HepG2 (cell line): Measurements from ENCODE around the gene DCAF6. TPM values are rescaled to one million over a fixed set of nuclear protein-coding genes. Genes with fewer than 3 reads are reported as not detected.

Experiments
- ATAC-seq: fragments of 200-7000 bp; cut with Tn5 transposase; 3 replicates; pipeline ENCODE4 v1.9.1; 2020; ENCODE audit warnings: mild to moderate bottlenecking, moderate library complexity
- BruUV-seq: library from RNA; stranded (reverse); fragments of 400-500 nt; replicated peaks from 2 replicates; lab custom pipeline; 2021; lab: Mats Ljungman, UMichigan
- CTCF ChIA-PET: fragments of 300-600 bp; formaldehyde crosslinking; extraction: SDS; loops from one replicate; lab custom pipeline; 2021; ENCODE audit warnings: low total read pairs, inconsistent platforms, low intra/inter-chr PET ratio; lab: Yijun Ruan, JAX
- POLR2A ChIA-PET: fragments of 350-600 bp; sonication (Branson Sonifier 250); formaldehyde crosslinking; loops from one replicate; lab custom pipeline; 2020; ENCODE audit warnings: antibody characterized with exemption, inconsistent platforms; lab: Yijun Ruan, JAX
- DNase-seq: peaks from one replicate; pipeline ENCODE4 v3.0.0-alpha.2; 2015; ENCODE audit warnings: low spot score
- FAIRE-seq: peaks from 3 replicates; lab custom pipeline; 2011; peaks lifted over from hg19 to GRCh38; lab: Jason Lieb, UNC
- H2AFZ ChIP-seq: one replicate; pipeline ENCODE4 v1.6.1; 2011; ENCODE audit warnings: low read length, inconsistent platforms
- H3K27ac ChIP-seq: fragments of 300-600 bp; 3 replicates; pipeline ENCODE4 v1.8.0; 2011; ENCODE audit warnings: mixed run types, mild to moderate bottlenecking, mixed read lengths, low read length, inconsistent platforms; ENCODE audit not compliant: insufficient read depth; ENCODE audit errors: extremely low read length
- H3K27me3 ChIP-seq, 2 experiments: fragments of 200-600 bp in 1 of 2; 2 replicates in 1 of 2; 3 replicates in 1 of 2; pipeline versions ENCODE4 v1.6.0 to v1.8.0; 2011; ENCODE audit warnings: low read length in 2 of 2, mild to moderate bottlenecking in 2 of 2, moderate library complexity in 2 of 2, inconsistent platforms in 1 of 2; ENCODE audit not compliant: insufficient read depth in 2 of 2, control insufficient read depth in 1 of 2
- H3K36me3 ChIP-seq, 2 experiments: fragments of 200-600 bp in 1 of 2; replicated peaks in 1 of 2; 2 replicates in 1 of 2; 3 replicates in 1 of 2; pipeline versions ENCODE4 v1.5.1 to v1.8.0; 2011; ENCODE audit warnings: low read length in 2 of 2, inconsistent platforms in 1 of 2; ENCODE audit not compliant: insufficient read depth in 2 of 2, control insufficient read depth in 1 of 2
- H3K4me1 ChIP-seq: 2 replicates; pipeline ENCODE4 v1.5.1; 2012; ENCODE audit warnings: low read length, inconsistent platforms; ENCODE audit not compliant: insufficient read depth
- H3K4me2 ChIP-seq: 2 replicates; pipeline ENCODE4 v1.6.0; 2011; ENCODE audit warnings: low read depth, low read length, inconsistent platforms
- H3K4me3 ChIP-seq, 3 experiments: fragments of 200-600 bp in 1 of 3; sonication (generic), shearing (Covaris generic) in 1 of 3; replicated peaks in 1 of 3; 2 replicates each; pipeline ENCODE4 v1.5.1; 2011 to 2016; ENCODE audit warnings: low read length in 3 of 3, inconsistent platforms in 2 of 3, low read depth in 2 of 3, mild to moderate bottlenecking in 2 of 3, control low read depth in 1 of 3, mixed read lengths in 1 of 3; ENCODE audit not compliant: insufficient read depth in 1 of 3
- H3K79me2 ChIP-seq: one replicate; pipeline ENCODE4 v1.6.1; 2011; ENCODE audit warnings: low read length, inconsistent platforms; ENCODE audit not compliant: insufficient read depth
- H3K9ac ChIP-seq: 2 replicates; pipeline ENCODE4 v1.6.0; 2011; ENCODE audit warnings: mild to moderate bottlenecking, low read depth, low read length, inconsistent platforms; ENCODE audit not compliant: insufficient read depth
- H3K9me3 ChIP-seq: 2 replicates; pipeline ENCODE4 v1.5.1; 2012; ENCODE audit warnings: mild to moderate bottlenecking, low read length
- H4K20me1 ChIP-seq: 2 replicates; pipeline ENCODE4 v1.6.0; 2011; ENCODE audit warnings: inconsistent platforms, mild to moderate bottlenecking, low read length, moderate library complexity; ENCODE audit not compliant: insufficient read depth
- GTF3A ChIP-seq: sonication (generic); formaldehyde crosslinking; conservative IDR thresholded peaks from 2 replicates; pipeline ENCODE4 v1.4.0; 2020; ENCODE audit warnings: mild to moderate bottlenecking, missing genetic modification reagents
- HOXA3 ChIP-seq: sonication (generic); formaldehyde crosslinking; IDR thresholded peaks from 2 replicates; pipeline ENCODE4 v1.5.0; 2020; ENCODE audit warnings: missing genetic modification reagents
- MATR3 ChIP-seq: sonication (generic); formaldehyde crosslinking; IDR thresholded peaks from 2 replicates; pipeline ENCODE4 v1.4.0; 2020; ENCODE audit warnings: missing genetic modification reagents
- POLR2G ChIP-seq: fragments of 200-400 bp; formaldehyde crosslinking; IDR thresholded peaks from 2 replicates; pipeline ENCODE4 v1.6.1; 2018; ENCODE audit warnings: mild to moderate bottlenecking, low read depth, low read length, moderate library complexity
- SALL2 ChIP-seq: sonication (generic); formaldehyde crosslinking; IDR thresholded peaks from 2 replicates; pipeline ENCODE4 v1.8.1; 2023; ENCODE audit warnings: mild to moderate bottlenecking, missing genetic modification reagents, inconsistent platforms
- SMAD9 ChIP-seq: sonication (generic); formaldehyde crosslinking; IDR thresholded peaks from 2 replicates; pipeline ENCODE4 v1.5.1; 2020; ENCODE audit warnings: mild to moderate bottlenecking, missing genetic modification reagents
- SP1 ChIP-seq, 2 experiments: fragments of 450-650 bp in 1 of 2; sonication (generic) in 1 of 2; formaldehyde crosslinking in 1 of 2; IDR thresholded peaks; 2 replicates each; pipeline versions ENCODE4 v1.4.0 to v1.6.1; 2016 to 2020; ENCODE audit warnings: missing genetic modification reagents in 1 of 2
- ZMAT3 ChIP-seq: sonication (generic); formaldehyde crosslinking; conservative IDR thresholded peaks from 2 replicates; pipeline ENCODE4 v1.7.0; 2021; ENCODE audit warnings: missing genetic modification reagents
- ZNF143 ChIP-seq: sonication (generic); formaldehyde crosslinking; IDR thresholded peaks from 2 replicates; pipeline ENCODE4 v1.4.0; 2020; ENCODE audit warnings: missing genetic modification reagents
- ZNF446 ChIP-seq: sonication (generic); formaldehyde crosslinking; IDR thresholded peaks from 2 replicates; pipeline ENCODE4 v1.5.0; 2020; ENCODE audit warnings: mild to moderate bottlenecking, missing genetic modification reagents
- ZNF501 ChIP-seq: sonication (generic); formaldehyde crosslinking; IDR thresholded peaks from 2 replicates; pipeline ENCODE4 v1.5.1; 2020; ENCODE audit warnings: mild to moderate bottlenecking, moderate library complexity, missing genetic modification reagents
- ZNF549 ChIP-seq: sonication (generic); formaldehyde crosslinking; IDR thresholded peaks from 2 replicates; pipeline ENCODE4 v1.5.0; 2020; ENCODE audit warnings: missing genetic modification reagents
- ZSCAN30 ChIP-seq: sonication (generic); formaldehyde crosslinking; IDR thresholded peaks from 2 replicates; pipeline ENCODE4 v1.5.0; 2020; ENCODE audit warnings: mild to moderate bottlenecking, missing genetic modification reagents
- WGBS: methylation state at CpG from one replicate; pipeline ENCODE4 v1.1.6; 2017; ENCODE audit warnings: low lambda C conversion rate; 5-methylcytosine and 5-hydroxymethylcytosine counted together
- in situ Hi-C: cut with HindIII; loops from 2 replicates; pipeline ENCODE4 v1.10.0; 2017; ENCODE audit warnings: low pct_unique_long_range_greater_than_20kb; ENCODE audit not compliant: extremely low pct_ligation_motif_present
- intact Hi-C: fragments of 100-400 bp; cut with micrococcal nuclease; formaldehyde crosslinking; loops from one replicate; pipeline ENCODE4 v1.10.0; 2022; ENCODE audit not compliant: unreplicated experiment
- polyA plus RNA-seq, 8 experiments: library from polyadenylated mRNA; depleted of rRNA in 3 of 8; stranded (reverse) in 7 of 8; unstranded in 1 of 8; fragments of >200 nt; fragmentation: Illumina TruSeq in 4 of 8; extraction: Trizol in 4 of 8; gene quantifications; 2 replicates each; pipeline versions ENCODE4 v1.2.1 to v1.2.3, GENCODE V29; 2011 to 2016; ENCODE audit warnings: low read depth in 4 of 8, missing spikeins in 1 of 8, mixed read lengths in 1 of 8; ENCODE audit not compliant: insufficient read depth in 1 of 8
- total RNA-seq, 5 experiments: library from RNA; depleted of rRNA; stranded (reverse); fragments of >200 nt; fragmentation: Illumina TruSeq; extraction: Trizol; gene quantifications; 2 replicates each; pipeline ENCODE4 v1.2.3, GENCODE V29; 2016; ENCODE audit warnings: low read depth in 1 of 5
- TF ChIP-seq, protein P1 (sequence below): sonication (generic); formaldehyde crosslinking; IDR thresholded peaks from 2 replicates; pipeline ENCODE4 v1.4.0; 2020; ENCODE audit warnings: missing genetic modification reagents
- TF ChIP-seq, protein P2 (sequence below): sonication (generic); formaldehyde crosslinking; IDR thresholded peaks from 2 replicates; pipeline ENCODE4 v1.4.0; 2020; ENCODE audit warnings: mild to moderate bottlenecking, low read depth, missing genetic modification reagents
- TF ChIP-seq, protein P3 (sequence below): sonication (generic); formaldehyde crosslinking; conservative IDR thresholded peaks from 2 replicates; pipeline ENCODE4 v1.8.0; 2022; ENCODE audit warnings: mild to moderate bottlenecking, moderate library complexity, missing genetic modification reagents
- TF ChIP-seq, protein P4 (sequence below): sonication (generic); formaldehyde crosslinking; IDR thresholded peaks from 2 replicates; pipeline ENCODE4 v1.4.0; 2020; ENCODE audit warnings: missing genetic modification reagents, low read depth, mild to moderate bottlenecking, borderline replicate concordance

Gene DCAF6
- total and polyA plus RNA-seq, 2 of the 13 experiments (the other 11 are each of a cell fraction or from before 2014, with no cell fraction given) = 24.7 to 33.7 TPM

DNA sequence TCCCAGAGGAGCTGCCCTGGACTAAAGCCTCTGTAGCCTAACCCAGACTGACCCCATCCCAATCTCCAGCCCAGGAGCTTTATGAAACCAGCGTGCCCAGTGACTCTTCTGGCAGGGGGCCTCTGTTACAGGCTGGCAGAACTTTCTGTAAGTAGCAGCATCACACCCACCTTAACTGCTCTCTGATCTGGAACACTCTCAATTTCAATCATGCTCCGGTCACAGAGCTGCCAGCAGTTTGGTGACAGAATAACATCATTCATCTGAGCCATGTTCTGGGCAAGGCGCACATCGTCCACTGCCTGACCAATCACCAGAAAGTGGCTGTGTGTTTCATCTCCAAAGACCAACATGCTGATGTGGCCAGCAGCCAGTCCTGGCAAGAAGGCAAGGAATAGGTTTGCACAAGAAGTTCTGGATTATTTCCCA, 37.2 kb upstream of the DCAF6 start:
- no peak for FAIRE-seq
- CTCF ChIA-PET = no interaction called here
- no TSS peak for BruUV-seq

DNA sequence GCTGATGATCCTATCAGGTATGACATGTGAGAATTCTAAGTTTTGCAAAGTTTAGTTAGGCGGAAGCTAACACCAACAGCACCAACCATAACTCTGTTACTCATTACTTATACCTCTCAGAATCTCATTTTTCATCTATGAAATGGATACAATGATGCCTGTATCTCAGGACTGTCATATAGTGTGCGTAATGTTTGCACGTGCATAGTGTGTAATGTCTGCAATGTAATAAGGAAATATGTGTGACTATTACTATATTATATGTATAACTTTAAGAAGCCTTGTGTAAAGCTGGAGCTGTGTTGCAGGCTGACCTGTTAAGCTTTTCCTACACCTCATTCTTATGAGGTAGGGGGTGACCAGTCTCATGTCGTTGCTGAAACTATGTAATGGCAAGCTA, 35.6 kb upstream of the DCAF6 start:
- Histone ChIP-seq H3K36me3 (no peaks in the 10 kb centered on the region), H2AFZ (no peak overlapping the region), H3K27ac (no peak overlapping the region), H3K4me3 (no peak overlapping the region), H3K79me2 (no peaks in the 10 kb centered on the region), H3K4me2 (no peak overlapping the region), H3K4me1 (peaks cover 19% of the 10 kb centered on the region), H3K9ac (no peak overlapping the region), H3K9me3 (no peaks in the 10 kb centered on the region), H4K20me1 (no peaks in the 10 kb centered on the region), H3K27me3 (no peaks in the 10 kb centered on the region; a peak in 1 of 5 replicates)
- no peak for FAIRE-seq
- no peak for DNase-seq
- in situ Hi-C loops (no loop called here), intact Hi-C loops (no loop called here)
- ChIA-PET CTCF (no interaction called here), POLR2A (no interaction called here)
- ATAC-seq = no peak
- BruUV-seq = no TSS peak
- WGBS = 58% methylated on average over 4 of the region's 4 CpGs
- TF ChIP-seq SMAD9 (no peak), SP1 (IDR thresholded peaks at IDR 0.05) (no peak), SP1 (CRISPR knock-in tag; IDR thresholded peaks at IDR 0.05) (no peak), ZNF549 (CRISPR knock-in tag) (no peak), GTF3A (CRISPR knock-in tag) (no peak), ZNF143 (CRISPR knock-in tag) (no peak), MATR3 (CRISPR knock-in tag) (no peak), ZNF501 (CRISPR knock-in tag) (no peak), ZSCAN30 (CRISPR knock-in tag) (no peak), SALL2 (CRISPR knock-in tag) (no peak)
- TF ChIP-seq, protein P1, sequence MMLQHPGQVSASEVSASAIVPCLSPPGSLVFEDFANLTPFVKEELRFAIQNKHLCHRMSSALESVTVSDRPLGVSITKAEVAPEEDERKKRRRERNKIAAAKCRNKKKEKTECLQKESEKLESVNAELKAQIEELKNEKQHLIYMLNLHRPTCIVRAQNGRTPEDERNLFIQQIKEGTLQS = no peak
- TF ChIP-seq, protein P2, sequence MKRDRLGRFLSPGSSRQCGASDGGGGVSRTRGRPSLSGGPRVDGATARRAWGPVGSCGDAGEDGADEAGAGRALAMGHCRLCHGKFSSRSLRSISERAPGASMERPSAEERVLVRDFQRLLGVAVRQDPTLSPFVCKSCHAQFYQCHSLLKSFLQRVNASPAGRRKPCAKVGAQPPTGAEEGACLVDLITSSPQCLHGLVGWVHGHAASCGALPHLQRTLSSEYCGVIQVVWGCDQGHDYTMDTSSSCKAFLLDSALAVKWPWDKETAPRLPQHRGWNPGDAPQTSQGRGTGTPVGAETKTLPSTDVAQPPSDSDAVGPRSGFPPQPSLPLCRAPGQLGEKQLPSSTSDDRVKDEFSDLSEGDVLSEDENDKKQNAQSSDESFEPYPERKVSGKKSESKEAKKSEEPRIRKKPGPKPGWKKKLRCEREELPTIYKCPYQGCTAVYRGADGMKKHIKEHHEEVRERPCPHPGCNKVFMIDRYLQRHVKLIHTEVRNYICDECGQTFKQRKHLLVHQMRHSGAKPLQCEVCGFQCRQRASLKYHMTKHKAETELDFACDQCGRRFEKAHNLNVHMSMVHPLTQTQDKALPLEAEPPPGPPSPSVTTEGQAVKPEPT (CRISPR knock-in tag) = no peak
- TF ChIP-seq, protein P3, sequence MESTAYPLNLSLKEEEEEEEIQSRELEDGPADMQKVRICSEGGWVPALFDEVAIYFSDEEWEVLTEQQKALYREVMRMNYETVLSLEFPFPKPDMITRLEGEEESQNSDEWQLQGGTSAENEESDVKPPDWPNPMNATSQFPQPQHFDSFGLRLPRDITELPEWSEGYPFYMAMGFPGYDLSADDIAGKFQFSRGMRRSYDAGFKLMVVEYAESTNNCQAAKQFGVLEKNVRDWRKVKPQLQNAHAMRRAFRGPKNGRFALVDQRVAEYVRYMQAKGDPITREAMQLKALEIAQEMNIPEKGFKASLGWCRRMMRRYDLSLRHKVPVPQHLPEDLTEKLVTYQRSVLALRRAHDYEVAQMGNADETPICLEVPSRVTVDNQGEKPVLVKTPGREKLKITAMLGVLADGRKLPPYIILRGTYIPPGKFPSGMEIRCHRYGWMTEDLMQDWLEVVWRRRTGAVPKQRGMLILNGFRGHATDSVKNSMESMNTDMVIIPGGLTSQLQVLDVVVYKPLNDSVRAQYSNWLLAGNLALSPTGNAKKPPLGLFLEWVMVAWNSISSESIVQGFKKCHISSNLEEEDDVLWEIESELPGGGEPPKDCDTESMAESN (CRISPR knock-in tag) = no peak

More for the DNA sequence above, 37.2 kb upstream of the DCAF6 start:
- POLR2A ChIA-PET = no interaction called here
- in situ Hi-C loops (no loop called here), intact Hi-C loops (no loop called here)
- TF ChIP-seq, protein P4, sequence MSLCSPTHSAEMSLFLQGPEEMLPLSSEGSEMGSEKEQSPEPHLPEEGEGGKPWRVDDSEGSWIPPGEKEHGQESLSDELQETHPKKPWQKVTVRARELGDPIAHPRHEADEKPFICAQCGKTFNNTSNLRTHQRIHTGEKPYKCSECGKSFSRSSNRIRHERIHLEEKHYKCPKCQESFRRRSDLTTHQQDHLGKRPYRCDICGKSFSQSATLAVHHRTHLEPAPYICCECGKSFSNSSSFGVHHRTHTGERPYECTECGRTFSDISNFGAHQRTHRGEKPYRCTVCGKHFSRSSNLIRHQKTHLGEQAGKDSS (CRISPR knock-in tag) = no peak
- TF ChIP-seq POLR2G = no peak
- no peak for TF ChIP-seq ZNF446 (CRISPR knock-in tag)
- TF ChIP-seq HOXA3 = no peak
- TF ChIP-seq ZMAT3 = no peak
- no peak overlapping the region for H3K4me2 ChIP-seq
- H3K9me3 ChIP-seq = no peaks in the 10 kb centered on the region
- ATAC-seq (no peak), DNase-seq (no peak)
- no peak overlapping the region for H3K9ac ChIP-seq
- H3K4me3 ChIP-seq = no peak overlapping the region
- H3K27me3 ChIP-seq = no peaks in the 10 kb centered on the region; a peak in 1 of 5 replicates
- H3K36me3 ChIP-seq = no peaks in the 10 kb centered on the region
- H3K27ac ChIP-seq = no peak overlapping the region
- H4K20me1 ChIP-seq = no peaks in the 10 kb centered on the region
- WGBS = 66% methylated on average over 4 of the region's 4 CpGs
- no peak overlapping the region for H2AFZ ChIP-seq
- peaks cover 4% of the 10 kb centered on the region for H3K4me1 ChIP-seq
- H3K79me2 ChIP-seq = no peaks in the 10 kb centered on the region
